Fibroblast of gingiva (primary cell): ENCODE results near the gene COL10A1.
A peak's percentile ranks its signal among the peaks of the same experiment; 100 is the strongest.

Source experiments
- DNase-seq: peaks from one replicate; pipeline ENCODE4 v3.0.0-alpha.2; 2011; ENCODE audit warnings: low read depth

Gene COL10A1

DNA sequence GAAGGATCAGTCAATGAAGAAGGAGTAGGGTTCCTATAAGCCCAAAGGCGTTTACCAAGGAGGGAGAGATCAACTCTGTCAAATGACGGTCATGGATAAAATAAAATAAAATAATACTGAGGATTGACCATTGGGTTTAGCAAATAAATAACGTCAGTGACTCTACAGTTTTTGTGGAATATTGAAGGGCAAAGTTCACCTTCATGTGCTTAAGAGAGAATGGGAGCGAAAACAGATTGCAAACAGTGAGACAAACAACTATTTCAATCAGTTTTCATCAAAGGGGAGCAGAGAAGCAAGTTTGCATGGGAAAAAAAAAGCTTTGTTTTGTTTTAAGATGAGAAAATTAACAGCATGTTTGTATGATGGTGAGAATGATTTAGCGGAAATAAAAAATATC lies 42.9 kb downstream of the COL10A1 start:
- DNase-seq = no peak

DNA sequence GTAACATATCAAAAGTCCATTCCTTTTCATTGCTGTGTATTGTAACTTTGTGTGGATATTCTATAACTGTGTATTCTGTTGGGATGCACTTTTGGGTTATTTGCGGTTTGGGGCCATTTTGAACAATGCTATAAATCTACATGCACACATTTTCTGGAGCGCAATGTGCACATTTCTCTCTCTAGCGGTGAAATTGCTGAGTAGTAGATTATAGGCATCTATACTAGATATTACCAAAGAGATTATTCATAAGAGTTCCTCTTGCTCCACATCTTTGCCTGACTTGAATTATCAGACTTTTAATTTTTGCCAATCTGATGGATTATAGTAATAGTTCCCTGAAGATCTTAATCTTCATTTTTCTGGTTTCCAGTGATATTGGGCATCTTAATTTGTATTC lies 47.0 kb downstream of the COL10A1 start:
- no peak for DNase-seq

DNA sequence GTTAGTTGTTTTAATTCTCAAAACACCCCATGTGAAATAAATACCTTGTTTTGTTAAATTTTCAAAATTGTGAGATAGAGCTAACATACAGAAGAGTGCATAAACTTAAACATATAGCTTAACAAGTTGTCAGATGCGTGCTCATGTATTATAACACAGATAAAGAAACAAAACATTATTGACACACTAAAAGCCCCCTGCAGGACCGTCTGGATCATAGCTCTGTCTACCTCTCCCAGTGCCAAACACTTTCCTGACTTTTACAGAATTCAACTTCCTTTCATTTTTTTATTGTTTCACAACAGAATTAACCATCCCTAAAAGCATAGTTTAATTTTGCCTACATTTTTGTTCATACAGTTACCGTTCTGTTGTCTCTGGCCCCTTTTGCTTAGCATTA lies 47.4 kb downstream of the COL10A1 start:
- DNase-seq = no peak

DNA sequence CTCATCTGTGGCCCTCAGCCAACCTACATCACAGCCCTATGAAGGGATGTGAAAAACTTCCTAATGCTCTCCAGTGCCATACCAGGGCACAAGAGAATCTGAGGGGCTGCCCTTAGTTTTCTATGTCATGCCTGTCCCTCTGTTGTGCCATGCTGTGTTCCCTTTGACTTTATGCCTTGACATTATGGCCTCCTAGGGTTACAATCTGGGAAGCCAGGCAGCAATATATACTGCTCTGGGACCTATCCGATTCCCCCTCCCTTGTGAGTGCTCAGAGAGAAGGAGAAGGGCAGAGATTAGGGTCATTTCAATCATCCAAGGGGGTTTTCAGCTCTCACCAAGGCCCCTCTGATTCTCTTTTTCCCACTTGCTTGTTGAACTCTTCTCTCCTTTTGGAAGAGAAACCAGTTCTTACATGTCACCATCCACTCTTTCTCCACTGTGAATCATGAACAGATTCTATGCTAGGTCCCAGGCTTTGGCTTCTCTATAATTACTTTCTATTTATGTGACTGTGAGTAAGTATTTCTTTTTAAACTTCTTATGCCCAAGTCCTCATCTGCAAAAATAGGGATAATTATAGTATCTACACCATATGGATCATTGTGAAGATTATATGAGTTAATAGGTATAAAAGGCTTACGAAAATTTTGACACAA lies 51.1 kb downstream of the COL10A1 start:
- no peak for DNase-seq

DNA sequence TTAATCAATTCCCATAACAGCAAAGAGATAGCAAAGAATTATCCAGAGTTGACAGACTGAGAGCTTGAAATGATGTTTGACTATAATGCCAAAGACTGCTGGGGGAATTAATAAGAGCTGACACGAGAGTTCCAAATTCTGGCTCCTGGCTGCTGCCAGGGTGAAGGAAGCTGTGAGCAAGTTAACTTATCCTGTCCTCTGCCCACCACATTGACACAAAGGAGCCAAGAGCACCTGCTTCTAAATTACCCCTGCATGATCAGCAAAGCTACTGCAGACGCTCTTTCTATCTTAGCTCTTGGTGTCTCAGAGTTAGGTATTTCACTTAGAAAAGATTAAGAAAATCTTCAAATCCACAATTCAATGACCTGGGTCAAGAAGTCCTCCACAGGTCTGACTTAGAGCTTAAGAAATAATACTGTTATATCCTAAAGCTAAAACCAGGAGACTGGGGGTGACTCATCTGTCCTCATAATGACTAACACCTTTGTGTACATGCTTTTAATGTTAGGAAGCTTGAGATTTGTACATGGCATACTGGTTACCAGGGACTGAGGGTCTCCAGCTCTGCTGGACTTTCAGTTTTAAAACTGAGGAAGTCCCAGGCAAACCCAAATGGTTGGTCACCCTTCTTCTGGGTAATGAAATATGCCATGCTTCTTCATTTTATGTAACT lies 52.0 kb downstream of the COL10A1 start:
- peak; percentile 24 for DNase-seq

DNA sequence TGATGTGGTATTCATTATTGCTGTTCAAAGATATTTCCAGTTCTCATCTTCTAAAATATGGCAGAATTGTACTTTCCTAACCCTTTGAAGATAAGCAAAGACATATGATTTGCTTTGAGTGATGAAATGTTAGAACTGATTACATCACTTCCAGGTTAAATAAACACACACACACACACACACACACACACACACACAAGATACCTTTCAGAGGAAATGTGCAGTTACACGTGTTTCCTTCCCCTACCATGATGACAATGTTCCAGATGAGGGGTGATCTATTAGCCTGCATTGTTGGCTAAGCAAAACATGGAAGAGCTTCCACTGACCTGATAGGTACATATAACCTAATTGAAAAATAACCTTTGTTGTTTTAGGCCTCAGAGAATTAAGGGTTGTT lies 53.6 kb downstream of the COL10A1 start:
- DNase-seq = no peak

DNA sequence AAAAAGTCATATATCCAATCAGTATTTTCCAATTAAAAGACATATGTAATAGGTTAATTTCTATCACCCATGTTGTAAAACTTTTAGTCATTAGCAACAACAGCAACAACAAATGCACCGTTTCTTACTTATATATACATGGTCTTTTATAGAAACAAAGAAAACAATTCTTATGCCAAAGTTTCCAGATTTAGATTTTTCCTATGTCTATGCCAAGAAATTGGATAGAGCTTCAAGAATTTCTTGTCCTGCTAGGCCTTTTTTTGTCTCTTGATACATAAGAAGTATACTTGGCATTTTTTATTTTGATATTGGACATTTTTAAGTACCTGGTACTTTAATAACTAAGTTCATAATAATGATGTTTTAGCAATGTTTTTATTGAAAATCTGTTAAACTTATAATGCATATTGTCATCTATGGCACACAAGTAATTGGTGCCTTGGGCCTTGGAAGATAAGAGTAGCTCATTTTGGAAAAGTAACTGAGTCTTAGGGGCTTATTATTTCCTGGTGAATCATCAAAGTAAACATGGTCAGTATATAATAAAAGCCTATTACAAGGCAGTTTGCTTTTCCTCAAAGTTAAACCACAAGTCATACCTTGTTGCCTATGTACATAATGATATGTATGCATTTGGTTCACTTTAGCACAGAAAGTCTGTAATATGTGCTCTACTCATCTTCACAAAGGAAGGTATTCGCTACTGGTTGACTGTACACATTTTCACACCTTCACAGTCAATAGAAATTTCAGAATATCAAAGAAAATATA lies 55.1 kb downstream of the COL10A1 start:
- DNase-seq = no peak

DNA sequence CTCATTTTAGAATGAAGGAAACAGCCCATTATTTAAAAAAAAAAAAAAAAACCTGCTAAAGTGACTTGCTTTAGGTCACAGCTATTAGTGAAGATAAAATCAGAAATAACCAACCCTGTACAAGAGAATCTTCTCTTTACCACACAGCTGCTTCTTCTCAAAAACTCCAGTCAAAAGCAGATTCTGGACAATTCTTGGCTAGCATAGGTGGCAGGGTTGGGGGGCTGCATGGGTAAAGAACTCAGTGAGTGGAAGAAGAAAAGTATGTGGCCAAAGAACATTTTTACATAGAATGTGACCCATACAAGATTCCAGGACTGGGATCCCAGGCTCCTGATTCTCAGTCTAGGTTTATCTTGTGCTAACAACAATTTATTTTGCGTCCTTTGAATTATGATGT lies 55.8 kb downstream of the COL10A1 start:
- no peak for DNase-seq
